ENCODE measurements around the gene CNTRL.

DNA sequence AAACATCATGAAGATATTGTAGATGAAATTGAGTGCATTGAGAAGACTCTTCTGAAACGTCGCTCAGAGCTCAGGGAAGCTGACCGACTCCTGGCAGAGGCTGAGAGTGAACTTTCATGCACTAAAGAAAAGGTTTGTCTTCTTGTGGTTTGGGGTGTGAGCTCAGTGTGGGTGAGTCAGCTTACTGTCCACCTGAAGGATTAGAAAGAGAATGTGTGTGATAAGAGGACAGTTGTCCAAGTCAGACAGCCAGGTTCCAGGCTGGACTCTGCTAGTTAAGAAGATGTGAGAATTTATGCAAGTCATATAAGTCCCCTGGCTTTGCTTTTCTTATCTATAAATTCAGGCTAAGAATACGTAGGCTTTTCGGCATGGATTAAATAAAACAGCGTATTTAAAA, 80.0 kb downstream of the CNTRL start:
- no peak for TF ChIP-seq SUZ12 (IDR thresholded peaks at IDR 0.05; ENCODE audit: extremely low read depth, insufficient read depth, insufficient read length)
- TF ChIP-seq ZNF274 (IDR thresholded peaks at IDR 0.05; ENCODE audit: low read depth, low read length) = no peak
- no peak for TF ChIP-seq YY1 (IDR thresholded peaks at IDR 0.05; ENCODE audit: insufficient read depth, insufficient read length)
